ENCODE measurements around the gene KIF18A.
A peak's percentile ranks its signal among the peaks of the same experiment; 100 is the strongest.

KIF18A gene

DNA sequence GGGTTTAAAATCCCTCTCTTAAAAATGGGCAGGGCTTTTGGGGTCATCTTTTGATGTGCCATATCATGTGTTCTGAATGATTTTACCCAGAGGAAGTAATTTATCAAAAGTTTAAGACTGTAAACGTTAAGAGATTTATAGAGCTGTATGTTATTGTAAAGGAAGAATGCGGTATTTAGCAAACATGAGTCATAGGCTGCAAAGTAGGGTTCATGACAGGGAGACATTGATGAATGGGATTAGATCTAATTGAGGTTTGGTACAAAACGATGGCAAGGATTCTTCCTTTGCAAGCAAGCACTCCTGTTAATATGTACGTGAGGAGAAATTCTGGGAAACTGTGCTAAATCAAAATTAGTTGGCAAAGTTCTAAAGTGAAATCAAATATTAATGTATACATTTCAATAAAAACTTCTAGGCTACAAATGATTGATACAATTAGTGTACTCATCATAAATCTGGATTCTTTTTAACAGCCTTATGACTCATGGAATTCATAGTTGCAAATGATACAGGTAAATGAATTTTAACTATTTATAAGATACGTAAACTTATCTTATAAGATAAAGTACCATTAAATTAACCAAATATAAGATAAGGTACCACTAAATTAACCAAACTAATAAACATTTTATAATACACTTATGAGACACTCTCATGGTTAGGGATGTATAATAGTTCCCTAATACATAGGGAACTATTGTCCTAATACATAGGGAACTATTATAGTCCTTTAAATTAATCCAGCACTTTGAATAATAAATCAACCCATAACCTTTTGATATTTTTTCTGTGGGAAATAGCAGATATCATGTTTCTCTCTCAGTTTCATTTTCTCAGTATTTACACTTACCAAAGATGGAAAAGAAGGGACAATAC lies 58.4 kb downstream of the KIF18A start:
- ChIA-PET POLR2A (no interaction called here), CTCF (no interaction called here)
- Histone ChIP-seq H3K27ac (ENCODE audit: insufficient read depth in 1 of 2, low read depth in 1 of 2, low read length in 2 of 2, poor library complexity in 1 of 2, severe bottlenecking in 2 of 2) (no peak overlapping the region), H3K4me3 (ENCODE audit: control insufficient read depth in 1 of 7, extremely low read depth in 1 of 7, insufficient read depth in 4 of 7, low read depth in 2 of 7, low read length in 6 of 7) (no peak overlapping the region), H3K36me3 (ENCODE audit: control insufficient read depth in 4 of 4, insufficient read depth in 4 of 4, low read length in 3 of 4) (peaks cover 0 to 3% (median under 1%) of the 10 kb centered on the region in 4 experiments), H3K27me3 (replicated peaks in 2 of 5; ENCODE audit: control insufficient read depth in 4 of 5, insufficient read depth in 5 of 5, low read length in 4 of 5) (no peaks in the 10 kb centered on the region), H3K4me1 (ENCODE audit: control extremely low read depth in 1 of 4, control insufficient read depth in 4 of 4, insufficient read depth in 4 of 4, low read length in 3 of 4) (no peaks in the 10 kb centered on the region), H3K9me3 (ENCODE audit: control extremely low read depth in 1 of 5, control insufficient read depth in 4 of 5, insufficient read depth in 2 of 5, low read depth in 1 of 5, low read length in 4 of 5) (no peaks in the 10 kb centered on the region)
- DNase-seq: peak in 2 of 3 donors; percentile 1 to 33
- 71% methylated on average over 2 of the region's 5 CpGs for WGBS (ENCODE audit: insufficient coverage)

DNA sequence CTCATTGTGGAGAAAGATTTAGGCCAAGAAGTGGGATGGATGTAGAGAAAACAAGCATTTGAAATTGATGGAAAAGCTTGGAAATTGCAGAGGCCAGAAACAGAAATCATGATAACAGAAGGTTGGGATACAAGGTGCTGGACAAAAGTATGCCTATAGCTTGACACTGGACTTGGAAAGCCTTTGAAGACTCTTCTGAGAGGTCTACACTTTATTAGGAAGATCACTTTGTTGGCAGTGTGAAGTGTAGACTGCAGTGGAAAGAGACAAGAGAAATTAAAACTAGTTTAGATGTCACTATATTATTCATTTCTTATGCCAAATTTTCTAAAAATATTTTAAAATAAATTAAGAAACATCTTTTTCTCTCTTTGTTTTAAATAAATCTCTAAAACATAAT lies 59.1 kb downstream of the KIF18A start:
- Histone ChIP-seq H3K4me1 (ENCODE audit: control extremely low read depth in 1 of 4, control insufficient read depth in 4 of 4, insufficient read depth in 4 of 4, low read length in 3 of 4) (no peaks in the 10 kb centered on the region), H3K4me3 (ENCODE audit: control insufficient read depth in 1 of 7, extremely low read depth in 1 of 7, insufficient read depth in 4 of 7, low read depth in 2 of 7, low read length in 6 of 7) (no peak overlapping the region), H3K9me3 (ENCODE audit: control extremely low read depth in 1 of 5, control insufficient read depth in 4 of 5, insufficient read depth in 2 of 5, low read depth in 1 of 5, low read length in 4 of 5) (no peaks in the 10 kb centered on the region), H3K36me3 (ENCODE audit: control insufficient read depth in 4 of 4, insufficient read depth in 4 of 4, low read length in 3 of 4) (peaks cover 0 to 2% (median 0%) of the 10 kb centered on the region in 4 experiments), H3K27ac (ENCODE audit: insufficient read depth in 1 of 2, low read depth in 1 of 2, low read length in 2 of 2, poor library complexity in 1 of 2, severe bottlenecking in 2 of 2) (no peak overlapping the region), H3K27me3 (replicated peaks in 2 of 5; ENCODE audit: control insufficient read depth in 4 of 5, insufficient read depth in 5 of 5, low read length in 4 of 5) (no peaks in the 10 kb centered on the region)
- ChIA-PET POLR2A (no interaction called here), CTCF (no interaction called here)
- DNase-seq: no peak

DNA sequence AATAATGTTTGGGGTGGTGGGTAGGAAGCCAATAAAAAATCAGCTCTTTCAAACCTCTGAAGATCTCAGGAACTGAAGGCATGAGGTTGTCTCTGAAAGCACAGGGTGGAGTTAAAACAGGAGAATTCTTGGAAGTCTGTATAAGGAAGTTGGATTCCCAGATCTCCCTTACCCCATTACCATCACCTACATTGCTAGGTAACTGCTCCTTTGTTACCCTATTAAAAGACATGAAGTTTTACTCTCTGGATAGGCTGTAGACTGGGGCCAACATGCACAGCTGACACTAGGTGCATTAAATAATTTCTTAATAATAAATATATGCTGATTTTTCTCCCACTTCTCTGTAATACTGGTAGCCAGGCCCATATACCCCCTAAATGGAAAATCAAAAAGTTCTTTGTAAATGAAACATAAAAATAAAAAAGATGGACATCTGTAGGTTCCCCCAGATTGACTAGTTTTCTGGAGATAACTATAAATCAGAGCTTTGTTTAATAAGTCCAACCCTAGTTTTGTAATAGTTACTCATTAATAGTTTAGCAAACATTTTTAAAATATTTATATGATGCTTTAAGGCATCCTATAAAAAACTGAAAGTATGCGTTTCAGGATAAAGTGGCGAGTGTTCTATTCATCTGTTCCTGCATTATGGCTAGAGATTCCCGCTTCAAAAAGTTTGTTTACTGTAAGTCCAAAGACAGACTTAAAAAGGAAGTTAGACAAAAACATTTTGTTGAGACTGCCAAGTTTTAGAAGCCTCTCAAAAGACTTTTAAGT lies 63.8 kb downstream of the KIF18A start:
- H3K36me3 ChIP-seq (ENCODE audit: control insufficient read depth in 4 of 4, insufficient read depth in 4 of 4, low read length in 3 of 4): no peaks in the 10 kb centered on the region
- no peaks in the 10 kb centered on the region for H3K27me3 ChIP-seq (replicated peaks in 2 of 5; ENCODE audit: control insufficient read depth in 4 of 5, insufficient read depth in 5 of 5, low read length in 4 of 5)
- H3K9me3 ChIP-seq (ENCODE audit: control extremely low read depth in 1 of 5, control insufficient read depth in 4 of 5, insufficient read depth in 2 of 5, low read depth in 1 of 5, low read length in 4 of 5): no peaks in the 10 kb centered on the region
- CTCF ChIA-PET: interaction anchor here (0.9 to 1.4 kb wide), 2 partner anchors 10 to 27 kb away, joined by 3 read pairs; no protein-coding TSS in a partner anchor
- H3K4me1 ChIP-seq (ENCODE audit: control extremely low read depth in 1 of 4, control insufficient read depth in 4 of 4, insufficient read depth in 4 of 4, low read length in 3 of 4): no peaks in the 10 kb centered on the region
- POLR2A ChIA-PET: no interaction called here
- DNase-seq: no peak
- H3K4me3 ChIP-seq (ENCODE audit: control insufficient read depth in 1 of 7, extremely low read depth in 1 of 7, insufficient read depth in 4 of 7, low read depth in 2 of 7, low read length in 6 of 7): no peak overlapping the region
- 100% methylated on average over 3 of the region's 3 CpGs for WGBS (ENCODE audit: insufficient coverage)
- no peak overlapping the region for H3K27ac ChIP-seq (ENCODE audit: insufficient read depth in 1 of 2, low read depth in 1 of 2, low read length in 2 of 2, poor library complexity in 1 of 2, severe bottlenecking in 2 of 2)

DNA sequence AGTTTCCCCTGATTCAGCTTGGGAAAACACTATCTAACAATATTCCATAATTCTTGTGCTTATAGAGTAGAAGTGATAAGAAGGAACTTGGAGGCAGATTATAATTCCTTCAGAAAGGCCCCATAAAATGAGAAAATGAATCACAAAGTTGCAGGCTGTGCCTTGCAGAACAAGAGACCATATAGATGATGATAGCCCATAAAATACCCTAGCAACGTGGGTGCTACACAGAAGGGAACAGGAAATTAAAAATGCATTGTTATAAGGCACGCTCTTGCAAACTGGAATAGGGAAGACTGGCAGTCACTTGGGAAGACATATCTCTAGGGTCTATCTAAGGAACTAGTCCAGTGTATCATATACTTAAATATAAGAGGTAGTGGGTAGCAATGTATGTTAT lies 67.6 kb downstream of the KIF18A start:
- no peak overlapping the region for H3K4me3 ChIP-seq (ENCODE audit: control insufficient read depth in 1 of 7, extremely low read depth in 1 of 7, insufficient read depth in 4 of 7, low read depth in 2 of 7, low read length in 6 of 7)
- H3K27me3 ChIP-seq (replicated peaks in 2 of 5; ENCODE audit: control insufficient read depth in 4 of 5, insufficient read depth in 5 of 5, low read length in 4 of 5): no peaks in the 10 kb centered on the region
- no peak for DNase-seq
- ChIA-PET CTCF (interaction anchor here (0.9 kb wide), 1 partner anchor 8 kb away, joined by 3 read pairs; no protein-coding TSS in a partner anchor), POLR2A (no interaction called here)
- H3K4me1 ChIP-seq (ENCODE audit: control extremely low read depth in 1 of 4, control insufficient read depth in 4 of 4, insufficient read depth in 4 of 4, low read length in 3 of 4): no peaks in the 10 kb centered on the region
- WGBS (ENCODE audit: insufficient coverage): 100% methylated on average over 2 of the region's 2 CpGs
- no peak overlapping the region for H3K27ac ChIP-seq (ENCODE audit: insufficient read depth in 1 of 2, low read depth in 1 of 2, low read length in 2 of 2, poor library complexity in 1 of 2, severe bottlenecking in 2 of 2)
- H3K36me3 ChIP-seq (ENCODE audit: control insufficient read depth in 4 of 4, insufficient read depth in 4 of 4, low read length in 3 of 4): peaks cover 0 to 9% (median 5%) of the 10 kb centered on the region in 4 experiments
- peaks cover 0 to 1% (median 0%) of the 10 kb centered on the region in 5 experiments for H3K9me3 ChIP-seq (ENCODE audit: control extremely low read depth in 1 of 5, control insufficient read depth in 4 of 5, insufficient read depth in 2 of 5, low read depth in 1 of 5, low read length in 4 of 5)

DNA sequence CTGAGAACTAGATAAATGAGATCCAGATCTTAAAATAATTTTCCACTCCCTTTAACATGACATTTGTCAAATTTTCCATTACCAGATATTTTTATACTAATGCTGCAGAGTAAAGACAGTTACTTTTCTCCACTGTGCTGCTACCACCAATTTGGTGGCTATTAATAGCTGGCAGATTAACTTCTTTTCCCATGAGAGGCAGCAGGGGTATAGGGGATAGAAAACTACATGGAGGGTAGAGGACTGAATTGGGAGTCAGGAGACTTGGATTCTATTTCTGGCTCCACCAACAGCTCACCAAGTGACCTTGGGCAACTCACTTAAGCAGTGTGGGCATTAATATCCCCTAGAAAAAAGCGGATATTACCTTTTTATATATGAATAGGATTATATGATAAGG lies 69.2 kb downstream of the KIF18A start:
- no peak overlapping the region for H3K4me3 ChIP-seq (ENCODE audit: control insufficient read depth in 1 of 7, extremely low read depth in 1 of 7, insufficient read depth in 4 of 7, low read depth in 2 of 7, low read length in 6 of 7)
- DNase-seq: no peak
- H3K27me3 ChIP-seq (replicated peaks in 2 of 5; ENCODE audit: control insufficient read depth in 4 of 5, insufficient read depth in 5 of 5, low read length in 4 of 5): no peaks in the 10 kb centered on the region
- H3K36me3 ChIP-seq (ENCODE audit: control insufficient read depth in 4 of 4, insufficient read depth in 4 of 4, low read length in 3 of 4): peaks cover 5 to 14% (median 7%) of the 10 kb centered on the region in 4 experiments
- H3K27ac ChIP-seq (ENCODE audit: insufficient read depth in 1 of 2, low read depth in 1 of 2, low read length in 2 of 2, poor library complexity in 1 of 2, severe bottlenecking in 2 of 2): no peak overlapping the region
- POLR2A ChIA-PET: no interaction called here
- no CpG with 5 or more reads among the region's 1 CpG for WGBS (ENCODE audit: insufficient coverage)
- CTCF ChIA-PET: no interaction called here
- peaks cover 0 to 1% (median 0%) of the 10 kb centered on the region in 5 experiments for H3K9me3 ChIP-seq (ENCODE audit: control extremely low read depth in 1 of 5, control insufficient read depth in 4 of 5, insufficient read depth in 2 of 5, low read depth in 1 of 5, low read length in 4 of 5)
- no peaks in the 10 kb centered on the region for H3K4me1 ChIP-seq (ENCODE audit: control extremely low read depth in 1 of 4, control insufficient read depth in 4 of 4, insufficient read depth in 4 of 4, low read length in 3 of 4)

DNA sequence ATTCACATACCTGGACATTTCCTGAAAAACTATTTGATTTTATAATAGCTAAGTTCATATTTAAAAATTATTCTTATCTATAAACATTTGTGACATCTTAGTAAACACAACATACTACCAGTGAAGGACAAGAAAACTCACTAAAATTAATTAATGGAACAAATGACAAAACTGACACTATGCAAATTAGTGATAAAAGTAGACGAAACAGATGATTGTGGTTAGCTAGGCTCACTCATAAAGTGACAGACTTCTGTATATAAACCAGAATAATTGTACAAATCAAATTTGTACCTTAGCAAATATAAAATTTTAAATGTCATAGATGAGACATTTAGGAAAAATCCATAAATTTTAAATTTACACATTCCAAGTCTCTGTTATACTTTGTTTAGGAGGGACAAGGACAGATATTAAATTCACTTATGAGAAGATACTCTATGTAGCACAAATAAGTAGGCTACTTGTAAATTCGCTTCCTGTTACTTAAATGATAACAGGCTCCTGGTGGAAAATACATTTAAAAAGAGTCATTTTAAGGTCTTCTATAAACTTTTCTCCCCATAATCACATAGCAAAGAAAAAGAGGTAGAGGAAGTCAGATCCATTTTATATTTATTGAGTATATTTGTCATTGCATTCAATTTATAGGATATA lies 81.2 kb downstream of the KIF18A start:
- DNase-seq: no peak
- H3K9me3 ChIP-seq (ENCODE audit: control extremely low read depth in 1 of 5, control insufficient read depth in 4 of 5, insufficient read depth in 2 of 5, low read depth in 1 of 5, low read length in 4 of 5): peaks cover 0 to 2% (median 0%) of the 10 kb centered on the region in 5 experiments
- H3K4me1 ChIP-seq (ENCODE audit: control extremely low read depth in 1 of 4, control insufficient read depth in 4 of 4, insufficient read depth in 4 of 4, low read length in 3 of 4): no peaks in the 10 kb centered on the region
- ChIA-PET CTCF (no interaction called here), POLR2A (no interaction called here)
- H3K27ac ChIP-seq (ENCODE audit: insufficient read depth in 1 of 2, low read depth in 1 of 2, low read length in 2 of 2, poor library complexity in 1 of 2, severe bottlenecking in 2 of 2): no peak overlapping the region
- H3K27me3 ChIP-seq (replicated peaks in 2 of 5; ENCODE audit: control insufficient read depth in 4 of 5, insufficient read depth in 5 of 5, low read length in 4 of 5): no peaks in the 10 kb centered on the region
- H3K36me3 ChIP-seq (ENCODE audit: control insufficient read depth in 4 of 4, insufficient read depth in 4 of 4, low read length in 3 of 4): peaks cover 0 to 15% (median 5%) of the 10 kb centered on the region in 4 experiments
- no peak overlapping the region for H3K4me3 ChIP-seq (ENCODE audit: control insufficient read depth in 1 of 7, extremely low read depth in 1 of 7, insufficient read depth in 4 of 7, low read depth in 2 of 7, low read length in 6 of 7)
- whole genome bisulfite sequencing (ENCODE audit: insufficient coverage): no CpG with 5 or more reads among the region's 2 CpGs
